Measurements from ENCODE around the gene HES5. TPM values are rescaled to one million over a fixed set of nuclear protein-coding genes. Genes with fewer than 3 reads are reported as not detected.

The HES5 gene
- total RNA-seq, 2 donors from 2014 or later, result 2.6 TPM; not detected in 1

DNA sequence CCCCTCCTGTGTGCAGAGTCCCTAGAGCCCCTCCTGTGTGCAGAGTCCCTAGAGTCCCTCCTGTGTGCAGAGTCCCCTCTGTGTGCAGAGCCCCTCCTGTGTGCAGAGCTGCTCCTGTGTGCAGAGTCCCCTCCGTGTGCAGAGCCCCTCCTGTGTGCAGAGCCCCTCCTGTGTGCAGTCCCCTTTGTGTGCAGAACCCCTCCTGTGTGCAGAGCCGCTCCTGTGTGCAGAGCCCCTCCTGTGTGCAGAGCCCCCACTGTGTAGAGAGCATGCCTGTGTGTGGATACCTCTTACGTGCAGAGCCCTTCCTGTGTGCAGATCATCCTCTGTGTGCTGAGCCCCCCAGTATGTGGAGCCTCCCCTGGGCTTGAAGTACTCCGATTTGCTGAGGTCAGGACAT is 8.3 kb upstream of the HES5 start:
- no peak for DNase-seq (ENCODE audit: low spot score)
- Histone ChIP-seq H3K9me3 (no peaks in the 10 kb centered on the region), H3K36me3 (no peaks in the 10 kb centered on the region), H3K4me3 (no peak overlapping the region), H3K4me1 (replicated peaks) (peaks cover 3% of the 10 kb centered on the region), H3K27me3 (replicated peaks; ENCODE audit: insufficient read depth) (no peaks in the 10 kb centered on the region), H3K27ac (no peak overlapping the region)
- TF ChIP-seq POLR2AphosphoS5 (IDR thresholded peaks at IDR 0.05), result no peak
- TF ChIP-seq, protein P1, sequence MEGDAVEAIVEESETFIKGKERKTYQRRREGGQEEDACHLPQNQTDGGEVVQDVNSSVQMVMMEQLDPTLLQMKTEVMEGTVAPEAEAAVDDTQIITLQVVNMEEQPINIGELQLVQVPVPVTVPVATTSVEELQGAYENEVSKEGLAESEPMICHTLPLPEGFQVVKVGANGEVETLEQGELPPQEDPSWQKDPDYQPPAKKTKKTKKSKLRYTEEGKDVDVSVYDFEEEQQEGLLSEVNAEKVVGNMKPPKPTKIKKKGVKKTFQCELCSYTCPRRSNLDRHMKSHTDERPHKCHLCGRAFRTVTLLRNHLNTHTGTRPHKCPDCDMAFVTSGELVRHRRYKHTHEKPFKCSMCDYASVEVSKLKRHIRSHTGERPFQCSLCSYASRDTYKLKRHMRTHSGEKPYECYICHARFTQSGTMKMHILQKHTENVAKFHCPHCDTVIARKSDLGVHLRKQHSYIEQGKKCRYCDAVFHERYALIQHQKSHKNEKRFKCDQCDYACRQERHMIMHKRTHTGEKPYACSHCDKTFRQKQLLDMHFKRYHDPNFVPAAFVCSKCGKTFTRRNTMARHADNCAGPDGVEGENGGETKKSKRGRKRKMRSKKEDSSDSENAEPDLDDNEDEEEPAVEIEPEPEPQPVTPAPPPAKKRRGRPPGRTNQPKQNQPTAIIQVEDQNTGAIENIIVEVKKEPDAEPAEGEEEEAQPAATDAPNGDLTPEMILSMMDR (IDR thresholded peaks at IDR 0.05), result no peak
- TF ChIP-seq POLR2A (IDR thresholded peaks at IDR 0.05), result no peak
- WGBS, result 93% methylated on average over 4 of the region's 4 CpGs
- intact Hi-C loops (cut with DNase I), result no loop called here

DNA sequence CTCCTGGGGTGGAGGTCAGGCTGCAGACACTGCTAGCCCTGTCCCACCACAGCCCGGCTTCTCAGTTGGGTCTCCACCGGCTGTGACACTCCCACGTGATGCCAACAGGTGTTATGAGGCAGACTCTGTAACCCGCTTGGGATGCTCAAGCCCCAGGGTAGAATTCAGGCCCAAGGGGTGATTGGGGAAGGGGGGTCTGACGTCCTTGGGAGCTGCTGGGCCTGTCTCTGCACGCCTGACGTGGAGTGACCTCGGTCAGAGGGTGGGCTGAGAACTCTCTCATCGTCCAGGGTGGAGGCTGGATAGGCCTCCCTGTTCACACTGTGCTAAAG is 7.7 kb upstream of the HES5 start:
- DNase-seq (ENCODE audit: low spot score), result no peak
- Histone ChIP-seq H3K4me3 (no peak overlapping the region), H3K4me1 (replicated peaks) (peaks cover 3% of the 10 kb centered on the region), H3K9me3 (no peaks in the 10 kb centered on the region), H3K27ac (no peak overlapping the region), H3K36me3 (no peaks in the 10 kb centered on the region), H3K27me3 (replicated peaks; ENCODE audit: insufficient read depth) (no peaks in the 10 kb centered on the region)
- TF ChIP-seq POLR2AphosphoS5 (IDR thresholded peaks at IDR 0.05), result no peak
- TF ChIP-seq, protein P1 (IDR thresholded peaks at IDR 0.05), result no peak
- no peak for TF ChIP-seq POLR2A (IDR thresholded peaks at IDR 0.05)
- 67% methylated on average over 9 of the region's 9 CpGs for WGBS
- intact Hi-C loops (cut with DNase I), result no loop called here

DNA sequence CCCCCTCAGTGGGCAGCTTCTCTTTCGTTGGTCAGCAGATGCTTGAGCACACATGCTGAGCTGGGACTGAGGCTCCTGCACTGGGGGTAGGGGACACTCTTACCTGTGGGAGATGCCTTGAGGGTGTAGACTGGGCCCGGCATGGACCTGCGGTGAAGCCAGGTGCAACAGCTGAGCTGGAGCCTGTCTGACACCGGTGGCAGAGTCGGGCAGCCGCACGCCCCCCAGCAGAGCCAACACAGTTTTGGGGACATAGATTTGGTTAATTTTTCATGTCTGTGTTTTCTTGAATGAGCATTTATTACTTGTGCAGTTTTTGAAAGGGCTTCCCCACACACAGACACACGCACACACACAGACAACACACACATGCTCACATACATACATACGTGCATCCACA is 5.9 kb upstream of the HES5 start:
- Histone ChIP-seq H3K27ac (no peak overlapping the region), H3K4me1 (replicated peaks) (peaks cover 7% of the 10 kb centered on the region), H3K9me3 (no peaks in the 10 kb centered on the region), H3K36me3 (no peaks in the 10 kb centered on the region), H3K27me3 (replicated peaks; ENCODE audit: insufficient read depth) (no peaks in the 10 kb centered on the region), H3K4me3 (no peak overlapping the region)
- no peak for TF ChIP-seq POLR2AphosphoS5 (IDR thresholded peaks at IDR 0.05)
- TF ChIP-seq, protein P1 (IDR thresholded peaks at IDR 0.05), result no peak
- TF ChIP-seq POLR2A (IDR thresholded peaks at IDR 0.05), result no peak
- 84% methylated on average over 9 of the region's 9 CpGs for WGBS
- no peak for DNase-seq (ENCODE audit: low spot score)
- intact Hi-C loops (cut with DNase I), result no loop called here

DNA sequence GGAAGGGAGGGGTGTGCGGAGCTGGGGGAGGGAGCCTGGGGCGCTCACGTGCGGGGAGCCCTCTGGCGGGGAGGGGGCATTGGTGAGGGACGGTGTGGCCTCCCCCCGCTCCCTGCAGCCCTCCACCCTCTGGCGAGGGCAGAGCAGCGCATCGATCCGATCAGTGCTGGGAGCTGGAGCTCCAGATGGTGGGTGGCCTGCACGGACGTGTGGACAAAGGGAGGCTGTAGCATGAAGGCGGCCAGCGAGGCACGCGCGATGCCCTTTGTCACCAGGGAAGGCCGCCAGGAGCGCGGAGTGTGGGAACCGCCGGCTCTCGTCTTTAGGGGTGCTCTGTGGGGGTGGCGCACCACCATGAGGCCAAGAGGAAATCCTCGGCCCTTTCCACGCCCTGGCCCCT is 5.4 kb upstream of the HES5 start:
- 52% methylated on average over 27 of the region's 27 CpGs for WGBS
- H3K9me3 ChIP-seq, result no peaks in the 10 kb centered on the region
- intact Hi-C loops (cut with DNase I), result no loop called here
- H3K4me3 ChIP-seq, result no peak overlapping the region
- H3K27me3 ChIP-seq (replicated peaks; ENCODE audit: insufficient read depth), result no peaks in the 10 kb centered on the region
- no peak for DNase-seq (ENCODE audit: low spot score)
- TF ChIP-seq POLR2AphosphoS5 (IDR thresholded peaks at IDR 0.05), result no peak
- TF ChIP-seq, protein P1 (IDR thresholded peaks at IDR 0.05), result no peak
- TF ChIP-seq POLR2A (IDR thresholded peaks at IDR 0.05), result no peak
- no peak overlapping the region for H3K27ac ChIP-seq
- H3K36me3 ChIP-seq, result no peaks in the 10 kb centered on the region
- H3K4me1 ChIP-seq (replicated peaks), result peaks cover 8% of the 10 kb centered on the region

DNA sequence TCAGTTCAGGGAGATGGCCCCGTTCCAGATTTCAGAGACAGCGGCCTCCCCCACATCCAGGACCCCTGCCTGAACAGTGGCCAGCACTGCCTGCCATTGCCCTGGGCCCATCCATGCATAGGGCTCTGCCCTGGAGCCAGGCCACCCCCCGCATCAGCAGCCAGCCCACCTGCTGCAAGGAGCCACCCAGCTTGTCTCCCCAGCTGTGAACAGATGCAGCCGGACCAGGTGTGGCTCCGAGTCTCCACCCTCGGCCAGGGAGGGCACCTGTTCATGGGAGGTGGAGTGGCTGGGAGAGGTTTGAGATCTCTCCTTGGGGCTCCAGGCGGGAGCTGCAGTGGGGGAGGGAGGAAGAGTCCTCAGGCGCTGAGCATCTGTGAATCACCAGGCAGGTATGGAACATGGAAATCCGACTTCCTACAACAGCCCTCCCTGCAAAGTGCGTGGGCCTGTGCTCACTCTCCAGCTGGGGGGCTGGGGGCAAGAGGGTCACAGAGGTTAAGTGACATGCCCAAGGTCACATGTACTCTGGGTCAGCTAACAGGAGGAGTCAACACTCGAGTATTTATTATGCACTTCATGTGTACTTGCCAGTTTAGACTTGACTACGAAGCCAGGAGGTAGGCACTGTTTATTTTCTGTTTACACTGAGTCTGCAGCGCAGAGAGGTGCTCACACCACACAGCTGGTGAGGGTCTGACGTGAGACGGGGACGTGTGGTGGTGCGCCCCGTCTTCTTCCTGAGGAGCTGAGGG is 4.8 kb upstream of the HES5 start:
- DNase-seq (ENCODE audit: low spot score), result no peak
- Histone ChIP-seq H3K36me3 (no peaks in the 10 kb centered on the region), H3K4me1 (replicated peaks) (peaks cover 8% of the 10 kb centered on the region), H3K4me3 (no peak overlapping the region), H3K27me3 (replicated peaks; ENCODE audit: insufficient read depth) (no peaks in the 10 kb centered on the region), H3K27ac (no peak overlapping the region), H3K9me3 (no peaks in the 10 kb centered on the region)
- intact Hi-C loops (cut with DNase I), result no loop called here
- TF ChIP-seq POLR2AphosphoS5 (IDR thresholded peaks at IDR 0.05) (no peak), POLR2A (IDR thresholded peaks at IDR 0.05) (no peak)
- TF ChIP-seq, protein P1 (IDR thresholded peaks at IDR 0.05), result no peak
- 26% methylated on average over 18 of the region's 18 CpGs for WGBS

All from prostate gland (tissue), 2 donors.